Left renal cortex interstitium (tissue), 4 donors: ENCODE results near the gene RALA. TPM values are rescaled to one million over a fixed set of nuclear protein-coding genes. Genes with fewer than 3 reads are reported as not detected.
"Not testable (repeated sequence)": the region's sequence is repeated elsewhere in the genome, so short reads cannot be mapped to it uniquely, and the experiment has no call there.

Source experiments
- DNase-seq, 4 donors: peaks; one replicate each; pipeline ENCODE4 v3.0.0-alpha.2; 2013; ENCODE audit warnings: low read depth in 4 of 4, low spot score in 2 of 4, missing footprints in 1 of 4
- polyA plus RNA-seq, 4 donors: library from polyadenylated mRNA; unstranded; fragments of 120-200 nt; gene quantifications; one replicate each; pipeline ENCODE4 v1.2.1, GENCODE V29; 2013; ENCODE audit not compliant: insufficient read length in 4 of 4

RALA gene
- polyA plus RNA-seq, 4 donors = 58.8 to 71.9 (median 66.8) TPM

DNA sequence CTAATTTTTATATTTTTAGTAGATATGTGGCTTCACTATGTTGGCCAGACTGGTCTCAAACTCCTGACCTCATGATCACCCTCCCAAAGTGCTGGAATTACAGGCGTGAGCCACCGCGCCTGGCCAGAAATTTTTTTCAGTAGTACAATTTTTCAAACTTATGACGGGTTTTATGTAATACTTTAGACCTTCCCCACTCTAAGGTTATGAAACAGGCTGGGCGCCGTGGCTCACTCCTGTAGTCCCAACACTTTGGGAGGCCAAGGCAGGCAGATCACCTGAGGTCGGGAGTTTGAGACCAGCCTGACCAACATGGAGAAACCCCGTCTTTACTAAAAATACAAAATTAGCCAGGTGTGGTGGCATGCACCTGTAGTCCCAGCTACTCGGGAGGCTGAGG lies 56.5 kb downstream of the RALA start:
- not testable (repeated sequence) for DNase-seq

DNA sequence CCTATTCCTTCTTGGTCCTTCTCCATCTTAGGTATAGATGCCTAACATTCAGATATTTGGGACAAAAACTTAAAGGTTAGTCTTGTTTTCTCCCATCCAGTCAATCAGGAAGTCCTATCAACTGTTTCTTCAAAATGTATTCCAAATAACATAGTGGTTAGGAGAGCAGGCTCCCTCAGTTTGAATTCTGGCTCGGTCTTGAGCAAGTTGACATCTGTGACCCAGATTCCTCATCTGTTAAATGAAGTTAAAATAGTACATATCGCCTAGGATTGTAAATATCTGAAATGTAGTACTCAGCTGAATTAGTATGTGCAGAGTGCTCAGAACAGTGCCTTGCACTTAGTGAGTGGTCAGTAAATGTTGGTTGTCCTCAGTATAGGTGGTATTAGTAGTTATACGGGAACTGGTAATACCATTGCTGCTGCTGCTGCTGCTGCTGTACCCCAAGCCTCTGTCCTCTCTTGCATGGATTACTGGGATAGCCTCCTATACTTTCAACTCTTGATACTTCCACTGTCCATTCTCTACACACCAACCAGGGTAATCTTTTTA lies 58.6 kb downstream of the RALA start:
- DNase-seq = no peak

GRCh38 chr7:39683216-39683845 lies 60.0 kb downstream of the RALA start:
- no peak for DNase-seq

GRCh38 chr7:39686261-39686924 lies 63.0 kb downstream of the RALA start:
- DNase-seq = no peak

DNA sequence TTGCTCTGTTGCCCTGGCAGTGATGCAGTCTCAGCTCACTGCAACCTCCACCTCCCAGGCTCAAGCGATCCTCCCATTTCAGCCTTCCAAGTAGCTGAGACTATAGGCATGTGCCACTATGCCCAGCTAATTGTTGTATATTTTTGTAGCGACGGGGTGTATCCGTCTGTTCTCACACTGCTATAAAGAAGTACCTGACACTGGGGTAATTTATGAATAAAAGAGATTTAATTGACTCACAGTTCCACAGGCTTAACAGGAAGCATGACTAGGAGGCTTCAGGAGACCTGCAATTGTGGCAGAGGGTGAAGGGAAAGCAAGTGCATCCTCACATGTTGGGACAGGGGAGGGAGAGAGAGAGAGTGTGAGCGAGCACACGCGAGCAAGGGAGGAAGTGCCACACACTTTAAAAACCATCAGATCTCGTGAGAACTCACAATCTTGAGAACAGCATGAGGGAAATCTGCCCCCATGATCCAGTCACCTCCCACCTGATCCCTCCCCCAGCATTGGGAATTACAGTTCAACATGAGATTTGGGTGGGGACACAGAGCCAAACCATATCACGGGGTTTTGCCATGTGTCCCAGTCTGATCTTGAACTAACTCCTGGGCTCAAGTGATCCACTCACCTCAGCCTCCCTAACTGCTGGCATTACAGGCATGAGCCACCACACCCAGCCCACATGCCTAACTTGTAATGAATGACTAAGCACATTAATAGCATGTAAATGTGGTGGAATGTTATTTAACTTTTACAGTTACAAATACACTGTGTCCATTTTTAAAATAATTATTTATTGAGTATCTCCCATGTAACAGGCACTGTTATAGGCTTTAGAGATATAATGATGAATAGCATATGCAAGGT lies 65.5 kb downstream of the RALA start:
- DNase-seq = no peak

GRCh38 chr7:39691821-39692220 lies 68.4 kb downstream of the RALA start:
- DNase-seq = no peak

- not testable (repeated sequence) for DNase-seq
Measured at GRCh38 chr7:39693086-39693485, 69.7 kb downstream of the RALA start.

GRCh38 chr7:39693812-39694211 lies 70.4 kb downstream of the RALA start:
- no peak for DNase-seq

DNA sequence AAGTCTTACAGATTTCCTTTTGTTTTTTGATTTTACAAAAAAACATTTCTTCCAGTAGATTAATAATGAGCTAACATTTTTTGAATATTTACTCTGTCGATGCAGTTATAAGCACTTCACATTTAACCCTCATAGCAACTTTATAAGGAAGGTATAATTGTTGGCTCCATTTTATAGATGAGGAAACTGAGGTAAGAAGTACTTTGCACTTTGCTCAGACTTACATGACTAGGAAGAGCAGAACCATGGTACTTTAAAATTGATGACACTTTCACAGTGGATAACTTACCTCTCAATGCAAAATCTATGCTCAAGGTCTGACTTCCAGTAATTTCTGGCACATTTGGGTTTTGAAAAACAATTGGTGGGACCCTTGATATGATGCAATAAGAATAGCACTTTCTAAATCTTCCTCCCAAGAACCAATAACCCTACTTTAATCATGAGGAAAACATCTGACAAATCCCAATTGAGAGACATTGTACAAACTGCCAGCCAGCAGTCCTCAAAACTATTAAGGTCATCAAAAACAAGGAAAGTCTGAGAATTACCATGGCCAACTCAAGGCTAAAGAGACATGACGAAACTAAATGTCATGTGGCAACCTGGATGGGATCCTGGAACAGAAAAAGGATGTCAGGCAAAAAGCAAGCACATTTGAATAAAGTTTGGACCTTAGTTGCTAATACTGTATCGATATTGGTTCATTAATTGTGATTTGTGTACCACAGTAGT lies 72.6 kb downstream of the RALA start:
- no peak for DNase-seq

GRCh38 chr7:39696631-39697030 lies 73.3 kb downstream of the RALA start:
- no peak for DNase-seq

GRCh38 chr7:39697483-39697882 lies 74.1 kb downstream of the RALA start:
- no peak for DNase-seq

GRCh38 chr7:39700165-39700564 lies 76.8 kb downstream of the RALA start:
- DNase-seq = no peak

DNA sequence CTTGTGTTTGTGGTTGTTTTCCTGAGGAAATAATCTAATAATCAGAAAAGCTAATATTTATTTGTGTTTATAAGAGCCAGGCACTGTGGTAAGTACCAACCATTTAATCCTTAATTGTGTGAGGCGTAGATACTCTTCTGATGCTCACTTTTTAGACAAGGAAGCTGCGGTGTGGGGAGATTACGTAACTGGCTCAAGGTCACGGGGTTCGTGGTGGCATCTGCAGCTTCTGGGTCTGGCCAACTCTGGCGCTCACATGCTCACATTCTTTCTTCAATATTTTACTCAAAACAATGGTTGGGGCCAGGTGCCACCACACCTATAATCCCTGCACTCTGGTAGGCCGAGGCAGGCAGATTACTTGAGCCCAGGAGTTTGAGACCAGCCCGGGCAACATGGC lies 77.6 kb downstream of the RALA start:
- no peak for DNase-seq

- DNase-seq = no peak
Measured at GRCh38 chr7:39702133-39702532, 78.8 kb downstream of the RALA start.

GRCh38 chr7:39703144-39703543 lies 79.8 kb downstream of the RALA start:
- no peak for DNase-seq

GRCh38 chr7:39709029-39709428 lies 85.7 kb downstream of the RALA start:
- DNase-seq = no peak

DNA sequence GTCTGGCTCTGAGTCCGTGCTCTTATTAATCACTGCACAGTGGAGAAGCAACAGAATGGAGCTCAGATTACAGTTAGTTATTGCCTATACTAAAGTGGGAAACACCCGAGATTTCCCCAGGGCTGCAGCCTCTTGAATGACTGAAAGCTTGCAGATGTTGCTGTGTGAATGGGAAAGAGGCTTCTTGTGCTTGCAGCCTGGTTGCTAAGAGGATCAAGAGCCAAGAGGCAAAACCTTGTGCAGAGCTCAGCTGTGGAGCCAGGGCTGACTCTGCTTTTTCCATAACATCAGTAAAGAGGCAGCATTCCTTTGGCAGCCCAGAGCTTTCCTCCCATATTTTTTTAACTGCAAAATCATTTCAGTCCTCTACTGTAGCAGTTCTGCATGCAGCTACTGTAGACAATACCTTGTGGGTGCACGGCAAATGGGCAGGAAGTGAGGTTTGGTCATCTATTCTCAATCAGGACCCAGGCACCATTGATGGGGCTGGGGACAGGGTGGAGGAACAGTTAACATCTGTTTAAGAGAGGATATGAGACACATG lies 86.5 kb downstream of the RALA start:
- DNase-seq = peak in 2 of 4 donors; percentile 63 to 80

- DNase-seq = no peak
Measured at GRCh38 chr7:39712751-39713150, 89.4 kb downstream of the RALA start.

- no peak for DNase-seq
Measured at GRCh38 chr7:39714447-39715091, 91.2 kb downstream of the RALA start.

GRCh38 chr7:39720586-39720985 lies 97.2 kb downstream of the RALA start:
- no peak for DNase-seq
